HG02973 (cell line): ENCODE data around the gene SHH.

Experiments used
- ATAC-seq: cut with Tn5 transposase; IDR thresholded peaks from one replicate; pipeline ENCODE4 v1.9.1; 2021; ENCODE audit warnings: moderate library complexity; ENCODE audit not compliant: unreplicated experiment

SHH gene

DNA sequence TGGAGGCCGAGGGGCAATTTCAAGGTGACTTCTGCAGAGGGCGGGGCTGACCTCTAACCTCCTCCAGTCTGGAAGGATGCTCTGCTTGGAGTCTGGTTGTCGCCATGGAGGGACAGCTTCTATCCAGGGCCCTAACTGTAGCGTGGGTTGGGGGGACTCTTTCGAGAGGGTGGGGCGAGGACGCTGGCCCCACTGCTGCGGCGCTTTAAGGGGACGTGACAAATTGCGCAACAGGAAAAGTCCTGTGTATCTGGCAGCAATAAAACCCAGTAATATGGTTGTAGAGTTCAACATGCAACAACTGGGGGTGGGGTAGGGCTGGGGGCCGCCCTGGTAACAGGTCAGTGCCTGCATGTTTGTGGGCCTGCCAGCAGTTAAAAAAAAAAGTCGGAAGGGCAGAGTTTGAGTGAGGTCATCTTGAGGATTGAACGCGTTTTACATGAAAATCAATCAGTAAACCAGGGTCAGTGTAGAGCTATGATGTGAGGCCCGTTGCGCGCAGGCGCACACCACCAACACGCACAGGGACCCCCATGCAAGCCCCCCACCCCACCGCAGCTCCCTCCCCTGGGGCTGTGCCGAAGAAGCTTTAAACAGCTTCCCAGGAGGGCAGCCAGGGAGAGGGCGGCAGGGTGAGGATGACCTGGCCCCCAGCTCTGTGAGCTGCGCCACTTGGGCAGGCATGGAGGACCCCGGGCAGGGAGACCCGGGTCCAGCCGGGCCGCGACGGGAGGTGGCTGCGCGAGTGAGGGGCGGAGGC lies 4.3 kb downstream of the SHH start:
- no peak for ATAC-seq

- ATAC-seq: no peak
Observed at GRCh38 chr7:155807065-155807671, 5.1 kb downstream of the SHH start.

- ATAC-seq: no peak
Observed at GRCh38 chr7:155806096-155806871, 6.0 kb downstream of the SHH start.

GRCh38 chr7:155805826-155806095 lies 6.5 kb downstream of the SHH start:
- no peak for ATAC-seq

DNA sequence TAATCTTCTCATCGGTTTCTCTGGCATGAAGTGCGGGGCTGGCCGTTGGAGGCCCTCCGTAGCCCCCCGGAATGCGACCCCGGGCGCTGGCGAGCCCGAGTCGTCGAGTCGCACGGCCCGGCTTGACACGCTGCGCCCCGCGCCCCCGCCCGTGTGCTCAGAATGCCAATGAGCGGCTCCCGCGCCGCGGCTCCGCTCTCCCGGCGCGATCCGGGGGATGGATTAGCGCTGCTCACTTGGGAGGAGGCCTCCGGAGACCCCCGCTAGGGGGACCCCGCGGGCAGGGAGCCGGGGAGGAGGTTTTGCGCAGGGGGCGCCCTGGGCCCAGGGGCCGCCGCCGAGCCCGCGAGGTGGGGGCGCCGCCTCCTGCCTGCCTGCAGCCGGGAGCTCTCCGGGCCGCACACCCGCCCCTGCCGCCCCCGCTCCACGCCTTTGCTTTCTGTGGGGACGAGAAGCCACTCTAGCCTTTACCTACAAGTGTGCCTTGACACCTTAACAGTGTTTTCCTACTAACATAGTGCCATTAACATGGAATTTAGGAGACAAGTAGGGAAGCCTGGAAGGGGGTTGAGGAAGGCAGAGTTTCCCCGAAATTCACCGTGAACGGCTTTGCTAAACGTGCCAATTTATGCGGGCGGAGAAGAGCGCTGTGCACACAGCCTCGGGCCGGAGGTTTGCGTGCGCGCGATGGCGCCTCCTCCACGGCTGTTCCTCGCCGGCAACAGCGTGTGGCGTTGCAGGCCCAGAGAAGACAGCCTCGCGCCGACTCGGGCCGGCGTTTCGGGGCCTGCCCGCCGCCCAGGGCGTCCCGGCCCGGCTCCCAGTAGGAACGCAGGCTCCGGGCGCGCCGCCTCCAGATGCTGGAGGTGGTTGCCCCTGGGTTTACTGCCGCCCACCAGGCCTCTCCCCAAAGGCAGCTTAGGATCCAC lies 7.1 kb downstream of the SHH start:
- ATAC-seq: peak; percentile 49

- no peak for ATAC-seq
Observed at GRCh38 chr7:155804431-155804831, 7.8 kb downstream of the SHH start.

GRCh38 chr7:155803418-155804376 lies 8.6 kb downstream of the SHH start:
- no peak for ATAC-seq

- no peak for ATAC-seq
Observed at GRCh38 chr7:155802906-155803417, 9.3 kb downstream of the SHH start.

- ATAC-seq: no peak
Observed at GRCh38 chr7:155802291-155802690, 10.0 kb downstream of the SHH start.

DNA sequence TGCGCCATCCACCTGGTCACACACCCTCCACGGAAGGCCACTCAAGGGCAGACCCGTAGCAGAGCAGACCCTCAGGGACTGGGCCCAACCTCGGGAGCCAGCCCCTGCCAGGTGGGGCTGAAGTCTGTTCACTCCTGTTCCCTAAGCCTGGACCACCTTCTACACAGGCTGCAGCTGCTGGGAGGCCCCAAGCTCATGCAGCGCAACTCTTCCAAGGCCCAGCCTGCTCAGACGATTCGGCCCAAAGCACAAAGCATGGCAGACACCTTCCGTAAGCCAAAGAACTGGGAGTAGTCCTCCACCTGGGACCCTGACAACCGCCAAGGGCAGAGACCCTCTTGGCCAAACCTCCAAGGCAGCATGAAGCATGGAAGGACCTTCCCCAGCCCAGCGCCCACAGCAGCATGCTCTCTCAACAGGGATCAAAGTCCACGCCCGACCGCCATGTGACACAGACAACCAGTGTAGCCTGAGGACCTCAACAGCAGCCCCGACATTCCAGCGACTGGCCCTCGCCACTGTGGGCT lies 11.5 kb downstream of the SHH start:
- no peak for ATAC-seq

- ATAC-seq: no peak
Observed at GRCh38 chr7:155800301-155800700, 12.0 kb downstream of the SHH start.

- ATAC-seq: no peak
Observed at GRCh38 chr7:155799514-155799913, 12.7 kb downstream of the SHH start.

DNA sequence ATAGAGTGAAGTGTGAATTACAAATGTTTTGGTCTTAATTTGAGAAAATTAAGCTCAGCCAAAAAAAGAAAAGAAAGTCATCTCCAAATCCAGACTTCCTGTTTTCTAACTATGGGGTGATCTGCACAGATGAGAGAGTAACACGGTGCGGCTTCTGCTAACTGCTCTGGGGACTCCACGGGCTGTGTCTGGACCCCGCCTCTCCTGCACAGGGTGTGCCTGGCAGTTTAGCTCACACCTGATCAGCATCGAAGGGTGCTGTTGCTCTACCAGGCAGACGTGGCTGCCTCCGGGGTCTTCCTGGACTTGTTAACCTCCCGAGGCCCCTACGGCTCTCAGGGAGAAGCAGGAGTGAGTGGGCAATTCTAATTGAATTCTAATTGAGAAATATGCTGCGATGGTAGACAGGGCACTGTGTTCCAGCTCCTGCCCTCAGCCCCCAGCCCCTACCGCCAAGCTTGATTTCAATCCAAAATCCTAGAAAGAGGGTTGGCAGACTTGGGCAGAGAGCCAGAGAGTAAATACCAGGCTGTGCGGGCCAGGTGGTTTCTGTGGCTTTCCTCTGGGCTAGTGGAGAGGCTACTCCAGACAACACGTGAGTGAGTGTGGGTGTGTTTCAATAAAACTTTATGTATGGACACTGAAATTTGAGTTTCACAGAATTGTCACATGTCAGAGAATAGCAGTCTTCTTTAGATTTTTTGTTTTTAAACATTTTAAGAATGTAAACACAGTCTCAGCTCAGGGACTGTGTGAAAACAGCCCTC lies 13.4 kb downstream of the SHH start:
- no peak for ATAC-seq

DNA sequence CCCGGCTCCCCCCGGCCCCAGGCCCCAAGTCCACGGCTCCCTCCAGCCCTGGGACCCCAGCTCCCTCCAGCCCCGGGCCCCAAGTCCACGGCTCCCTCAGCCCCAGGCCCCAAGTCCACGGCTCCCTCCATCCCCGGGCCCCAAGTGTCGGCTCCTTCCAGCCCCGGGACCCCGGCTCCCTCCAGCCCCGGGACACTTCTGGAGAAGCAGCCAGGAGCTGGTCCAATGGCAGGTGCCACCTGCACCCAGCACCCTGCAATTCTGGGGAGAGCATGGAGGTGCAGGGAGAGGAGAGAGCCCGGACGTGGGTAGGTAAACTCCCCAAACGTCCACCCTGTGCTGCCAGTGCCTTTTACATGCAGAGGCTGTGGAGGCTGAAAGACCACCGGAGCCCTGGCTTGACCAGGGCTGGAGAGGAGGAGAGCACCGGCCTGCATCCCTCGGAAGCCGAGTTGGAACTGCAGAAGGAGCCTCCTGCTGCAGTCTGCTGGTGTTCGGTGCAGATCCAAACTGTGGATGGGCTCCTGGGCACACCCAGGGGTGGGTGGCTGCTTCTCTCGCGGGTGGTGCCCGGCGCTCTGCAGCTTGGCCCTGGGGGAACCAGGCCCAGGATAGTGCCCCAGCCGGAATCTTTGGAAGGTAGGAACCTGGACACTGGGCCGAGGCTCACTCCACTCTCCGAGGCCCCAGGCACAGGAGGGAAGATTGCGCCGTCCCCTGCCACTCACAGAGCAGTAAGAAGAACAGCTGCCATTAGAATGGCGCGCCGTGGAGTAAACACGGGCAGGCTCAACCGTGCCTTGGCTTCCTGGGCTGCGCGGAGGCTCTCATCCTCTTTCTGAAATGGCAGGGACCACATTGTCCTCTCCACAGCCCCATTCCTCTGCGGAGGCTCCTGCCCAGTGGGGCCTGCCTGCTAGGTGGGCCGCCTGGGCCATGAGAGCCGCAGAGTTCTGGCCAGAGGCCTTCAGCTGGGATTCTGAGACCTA lies 14.7 kb downstream of the SHH start:
- ATAC-seq: no peak

GRCh38 chr7:155796381-155797261 lies 15.6 kb downstream of the SHH start:
- ATAC-seq: peak; percentile 58

DNA sequence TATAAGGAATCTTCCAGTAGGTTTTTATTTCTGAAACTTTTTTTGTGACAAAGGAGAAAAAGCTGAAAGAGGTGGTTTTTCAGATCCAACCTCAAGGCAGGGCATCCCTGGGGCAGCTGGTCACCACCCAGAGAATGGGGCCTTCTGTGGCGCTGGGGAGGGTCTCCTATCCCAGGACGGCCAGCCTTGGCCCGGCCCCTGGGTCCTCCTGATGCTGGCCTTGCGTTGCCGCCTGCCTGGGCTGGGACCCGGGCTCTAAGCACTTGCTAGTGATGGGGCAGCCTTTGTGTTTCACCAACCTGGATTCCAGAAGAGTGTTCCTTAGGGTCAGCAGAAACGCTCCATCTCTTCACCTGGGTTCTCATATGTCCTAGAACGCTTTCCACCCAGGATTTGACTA lies 16.3 kb downstream of the SHH start:
- no peak for ATAC-seq

GRCh38 chr7:155795401-155795800 lies 16.9 kb downstream of the SHH start:
- no peak for ATAC-seq
